ENCODE results near the gene CLDN5. TPM values are rescaled to one million over a fixed set of nuclear protein-coding genes. Genes with fewer than 3 reads are reported as not detected.

CLDN5 gene
- polyA plus RNA-seq, 10 donors = 24.7 to 68.9 (median 44.7) TPM

- no peak for DNase-seq
These were observed 18.0 kb downstream of the CLDN5 start for GRCh38 chr22:19506212-19506611.

GRCh38 chr22:19505735-19506126, 18.5 kb downstream of the CLDN5 start:
- no peak for DNase-seq

GRCh38 chr22:19504900-19505734, 19.1 kb downstream of the CLDN5 start:
- no peak for DNase-seq

GRCh38 chr22:19503869-19504268, 20.3 kb downstream of the CLDN5 start:
- DNase-seq = no peak

- DNase-seq = no peak
These were observed 20.8 kb downstream of the CLDN5 start for GRCh38 chr22:19503367-19503766.

- DNase-seq = no peak
These were observed 22.2 kb downstream of the CLDN5 start for GRCh38 chr22:19501897-19502447.

- DNase-seq = no peak
These were observed 24.3 kb downstream of the CLDN5 start for GRCh38 chr22:19499880-19500242.

GRCh38 chr22:19499236-19499879, 24.9 kb downstream of the CLDN5 start:
- no peak for DNase-seq

- DNase-seq = no peak
These were observed 25.4 kb downstream of the CLDN5 start for GRCh38 chr22:19498866-19499190.

- DNase-seq = no peak
These were observed 25.9 kb downstream of the CLDN5 start for GRCh38 chr22:19498154-19498865.

GRCh38 chr22:19497245-19497644, 27.0 kb downstream of the CLDN5 start:
- DNase-seq = peak in 2 of 3 donors; percentile 53 to 56

GRCh38 chr22:19496324-19496630, 27.9 kb downstream of the CLDN5 start:
- DNase-seq = no peak

- peak in 1 of 3 donors; percentile 22 for DNase-seq
These were observed 28.5 kb downstream of the CLDN5 start for GRCh38 chr22:19495562-19496323.

- no peak for DNase-seq
These were observed 29.5 kb downstream of the CLDN5 start for GRCh38 chr22:19494676-19495173.

- DNase-seq = no peak
These were observed 30.1 kb downstream of the CLDN5 start for GRCh38 chr22:19494001-19494560.

- no peak for DNase-seq
These were observed 31.6 kb downstream of the CLDN5 start for GRCh38 chr22:19492504-19493174.

GRCh38 chr22:19490628-19491230, 33.5 kb downstream of the CLDN5 start:
- DNase-seq = no peak

- DNase-seq = peak in 1 of 3 donors; percentile 33
These were observed 35.0 kb downstream of the CLDN5 start for GRCh38 chr22:19488884-19489843.

GRCh38 chr22:19488285-19488684, 35.9 kb downstream of the CLDN5 start:
- DNase-seq = no peak
